ENCODE data around the gene GPN3.

GRCh38 chr12:110453569-110454296 is 14.3 kb downstream of the GPN3 start:
- TF ChIP-seq, protein P1, sequence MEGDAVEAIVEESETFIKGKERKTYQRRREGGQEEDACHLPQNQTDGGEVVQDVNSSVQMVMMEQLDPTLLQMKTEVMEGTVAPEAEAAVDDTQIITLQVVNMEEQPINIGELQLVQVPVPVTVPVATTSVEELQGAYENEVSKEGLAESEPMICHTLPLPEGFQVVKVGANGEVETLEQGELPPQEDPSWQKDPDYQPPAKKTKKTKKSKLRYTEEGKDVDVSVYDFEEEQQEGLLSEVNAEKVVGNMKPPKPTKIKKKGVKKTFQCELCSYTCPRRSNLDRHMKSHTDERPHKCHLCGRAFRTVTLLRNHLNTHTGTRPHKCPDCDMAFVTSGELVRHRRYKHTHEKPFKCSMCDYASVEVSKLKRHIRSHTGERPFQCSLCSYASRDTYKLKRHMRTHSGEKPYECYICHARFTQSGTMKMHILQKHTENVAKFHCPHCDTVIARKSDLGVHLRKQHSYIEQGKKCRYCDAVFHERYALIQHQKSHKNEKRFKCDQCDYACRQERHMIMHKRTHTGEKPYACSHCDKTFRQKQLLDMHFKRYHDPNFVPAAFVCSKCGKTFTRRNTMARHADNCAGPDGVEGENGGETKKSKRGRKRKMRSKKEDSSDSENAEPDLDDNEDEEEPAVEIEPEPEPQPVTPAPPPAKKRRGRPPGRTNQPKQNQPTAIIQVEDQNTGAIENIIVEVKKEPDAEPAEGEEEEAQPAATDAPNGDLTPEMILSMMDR (conservative IDR thresholded peaks at IDR 0.05), result no peak
- no peak for TF ChIP-seq ZFX (IDR thresholded peaks at IDR 0.05)
